ENCODE data around the gene AMPH.

- TF ChIP-seq CTCF (IDR thresholded peaks at IDR 0.05) (no peak), POLR2A (IDR thresholded peaks at IDR 0.05) (no peak), POLR2AphosphoS5 (IDR thresholded peaks at IDR 0.05; ENCODE audit: insufficient read depth in 1 of 2, low read depth in 1 of 2) (no peak)
Measured at GRCh38 chr7:38391751-38392150, 239.4 kb downstream of the AMPH start.
